Ramos (cell line): ENCODE measurements around the gene WDR17.

Source experiments
- in situ Hi-C: fragments of 300-500 bp; cut with MboI; formaldehyde crosslinking; loops from one replicate; pipeline ENCODE4 v1.14.3; 2022; ENCODE audit warnings: low sequenced_read_pairs; ENCODE audit not compliant: unreplicated experiment

WDR17 gene

GRCh38 chr4:176065435-176066291, at the start of gene WDR17:
WDR17 (plus strand) TSS chr4:176065841; CDS start chr4:176111581, 45,740 bp downstream.
- in situ Hi-C loops: no loop called here

- in situ Hi-C loops: no loop called here
Measured at GRCh38 chr4:176016601-176017000, 49.0 kb upstream of the WDR17 start.

- in situ Hi-C loops: no loop called here
Measured at GRCh38 chr4:176020481-176021085, 45.1 kb upstream of the WDR17 start.

- in situ Hi-C loops: no loop called here
Measured at GRCh38 chr4:176030391-176030790, 35.2 kb upstream of the WDR17 start.

GRCh38 chr4:176031922-176032321, 33.7 kb upstream of the WDR17 start:
- in situ Hi-C loops: no loop called here

GRCh38 chr4:176032454-176032853, 33.2 kb upstream of the WDR17 start:
- in situ Hi-C loops: no loop called here

GRCh38 chr4:176034499-176034898, 31.1 kb upstream of the WDR17 start:
- in situ Hi-C loops: no loop called here

GRCh38 chr4:176034936-176035335, 30.7 kb upstream of the WDR17 start:
- in situ Hi-C loops: no loop called here

- in situ Hi-C loops: no loop called here
Measured at GRCh38 chr4:176036585-176037205, 28.9 kb upstream of the WDR17 start.

- in situ Hi-C loops: no loop called here
Measured at GRCh38 chr4:176038789-176039188, 26.9 kb upstream of the WDR17 start.

GRCh38 chr4:176042195-176042594, 23.4 kb upstream of the WDR17 start:
- in situ Hi-C loops: no loop called here

GRCh38 chr4:176043838-176044588, 21.6 kb upstream of the WDR17 start:
- in situ Hi-C loops: no loop called here

- in situ Hi-C loops: no loop called here
Measured at GRCh38 chr4:176044589-176044951, 21.1 kb upstream of the WDR17 start.

GRCh38 chr4:176048631-176049030, 17.0 kb upstream of the WDR17 start:
- in situ Hi-C loops: no loop called here

- in situ Hi-C loops: loop anchor here (10.0 kb wide), 1 partner anchor 98 kb away; no protein-coding TSS in a partner anchor
Measured at GRCh38 chr4:176052744-176053143, 12.9 kb upstream of the WDR17 start.

- in situ Hi-C loops: loop anchor here (10.0 kb wide), 1 partner anchor 99 kb away; no protein-coding TSS in a partner anchor
Measured at GRCh38 chr4:176053785-176054184, 11.9 kb upstream of the WDR17 start.

- in situ Hi-C loops: loop anchor here (10.0 kb wide), 1 partner anchor 100 kb away; no protein-coding TSS in a partner anchor
Measured at GRCh38 chr4:176054942-176055341, 10.7 kb upstream of the WDR17 start.

GRCh38 chr4:176063718-176064117, 1.9 kb upstream of the WDR17 start:
- in situ Hi-C loops: no loop called here

GRCh38 chr4:176064539-176064938, 1.1 kb upstream of the WDR17 start:
- in situ Hi-C loops: no loop called here

GRCh38 chr4:176066757-176067156, 1.1 kb downstream of the WDR17 start:
- in situ Hi-C loops: no loop called here
